GM21737 (cell line): Measurements from ENCODE around the gene MSRB1.
"Not testable (repeated sequence)": the region's sequence is repeated elsewhere in the genome, so short reads cannot be mapped to it uniquely, and the experiment has no call there.

Experiments
- ATAC-seq: cut with Tn5 transposase; IDR thresholded peaks from one replicate; pipeline ENCODE4 v1.9.1; 2021; ENCODE audit warnings: mild to moderate bottlenecking, moderate library complexity; ENCODE audit not compliant: unreplicated experiment

Gene MSRB1

GRCh38 chr16:1941162-1942046 lies 1.6 kb downstream of the MSRB1 start:
- ATAC-seq = no peak

GRCh38 chr16:1940273-1941161 lies 2.5 kb downstream of the MSRB1 start:
- no peak for ATAC-seq

GRCh38 chr16:1939833-1940232 lies 3.2 kb downstream of the MSRB1 start:
- not testable (repeated sequence) for ATAC-seq

- ATAC-seq = no peak
These were observed 4.1 kb downstream of the MSRB1 start for GRCh38 chr16:1938910-1939309.

GRCh38 chr16:1938316-1938715 lies 4.7 kb downstream of the MSRB1 start:
- ATAC-seq = no peak

- no peak for ATAC-seq
These were observed 6.0 kb downstream of the MSRB1 start for GRCh38 chr16:1936945-1937479.

GRCh38 chr16:1933097-1933661 lies 9.8 kb downstream of the MSRB1 start:
- no peak for ATAC-seq

- ATAC-seq = no peak
These were observed 10.7 kb downstream of the MSRB1 start for GRCh38 chr16:1932050-1933028.

GRCh38 chr16:1930338-1930720 lies 12.7 kb downstream of the MSRB1 start:
- ATAC-seq = no peak

GRCh38 chr16:1929578-1930337 lies 13.2 kb downstream of the MSRB1 start:
- ATAC-seq = peak; percentile 86

GRCh38 chr16:1929105-1929504 lies 13.9 kb downstream of the MSRB1 start:
- ATAC-seq = no peak

GRCh38 chr16:1926271-1926670 lies 16.7 kb downstream of the MSRB1 start:
- ATAC-seq = no peak

- no peak for ATAC-seq
These were observed 18.9 kb downstream of the MSRB1 start for GRCh38 chr16:1924095-1924494.

GRCh38 chr16:1923299-1924034 lies 19.5 kb downstream of the MSRB1 start:
- ATAC-seq = no peak

- no peak for ATAC-seq
These were observed 20.6 kb downstream of the MSRB1 start for GRCh38 chr16:1922357-1922756.

GRCh38 chr16:1920727-1921171 lies 22.2 kb downstream of the MSRB1 start:
- no peak for ATAC-seq

GRCh38 chr16:1920122-1920521 lies 22.9 kb downstream of the MSRB1 start:
- ATAC-seq = not testable (repeated sequence)

- ATAC-seq = no peak
These were observed 23.5 kb downstream of the MSRB1 start for GRCh38 chr16:1919327-1919998.
